ENCODE data around the gene ZNF664.

DNA sequence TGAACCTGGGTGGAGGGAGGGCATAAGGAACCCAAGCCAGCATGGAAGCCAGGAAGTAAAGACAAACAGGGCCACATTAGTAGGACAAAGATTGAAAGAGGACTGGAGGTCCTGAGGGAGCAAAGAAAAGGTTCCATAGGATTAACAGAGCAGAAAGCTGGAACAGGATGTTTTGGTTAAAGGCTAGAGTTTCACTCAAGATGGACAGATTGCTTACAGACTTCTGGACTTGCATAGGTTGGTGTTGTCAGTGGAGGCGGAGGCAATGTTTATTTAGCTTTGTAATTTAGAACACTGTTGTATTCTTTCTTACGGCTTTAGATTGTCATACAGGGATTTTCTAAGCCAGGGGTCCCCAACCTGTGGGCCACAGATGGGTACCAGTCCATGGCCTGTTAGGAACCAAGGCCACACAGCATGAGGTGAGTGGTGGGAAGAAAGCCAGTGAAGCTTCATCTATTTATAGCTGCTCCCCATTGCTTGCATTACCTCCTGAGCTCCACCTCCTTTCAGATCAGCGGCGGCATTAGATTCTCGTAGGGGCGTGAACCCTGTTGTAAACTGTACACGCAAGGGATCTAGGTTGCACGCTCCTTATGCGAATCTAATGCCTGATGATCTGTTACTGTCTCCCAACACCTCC lies 31.3 kb downstream of the ZNF664 start:
- TF ChIP-seq, protein P1, sequence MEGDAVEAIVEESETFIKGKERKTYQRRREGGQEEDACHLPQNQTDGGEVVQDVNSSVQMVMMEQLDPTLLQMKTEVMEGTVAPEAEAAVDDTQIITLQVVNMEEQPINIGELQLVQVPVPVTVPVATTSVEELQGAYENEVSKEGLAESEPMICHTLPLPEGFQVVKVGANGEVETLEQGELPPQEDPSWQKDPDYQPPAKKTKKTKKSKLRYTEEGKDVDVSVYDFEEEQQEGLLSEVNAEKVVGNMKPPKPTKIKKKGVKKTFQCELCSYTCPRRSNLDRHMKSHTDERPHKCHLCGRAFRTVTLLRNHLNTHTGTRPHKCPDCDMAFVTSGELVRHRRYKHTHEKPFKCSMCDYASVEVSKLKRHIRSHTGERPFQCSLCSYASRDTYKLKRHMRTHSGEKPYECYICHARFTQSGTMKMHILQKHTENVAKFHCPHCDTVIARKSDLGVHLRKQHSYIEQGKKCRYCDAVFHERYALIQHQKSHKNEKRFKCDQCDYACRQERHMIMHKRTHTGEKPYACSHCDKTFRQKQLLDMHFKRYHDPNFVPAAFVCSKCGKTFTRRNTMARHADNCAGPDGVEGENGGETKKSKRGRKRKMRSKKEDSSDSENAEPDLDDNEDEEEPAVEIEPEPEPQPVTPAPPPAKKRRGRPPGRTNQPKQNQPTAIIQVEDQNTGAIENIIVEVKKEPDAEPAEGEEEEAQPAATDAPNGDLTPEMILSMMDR (IDR thresholded peaks at IDR 0.05 in 8 of 11, conservative IDR thresholded peaks at IDR 0.05 in 3 of 11), result no peak
- TF ChIP-seq POLR2AphosphoS5 (IDR thresholded peaks at IDR 0.05), result no peak
- TF ChIP-seq POLR2A (IDR thresholded peaks at IDR 0.05), result no peak

Data from spleen (tissue), 7 donors.